SK-N-SH (cell line): ENCODE measurements around the gene WDR27. TPM values are rescaled to one million over a fixed set of nuclear protein-coding genes. Genes with fewer than 3 reads are reported as not detected.

Experiments used
- CTCF ChIA-PET: fragments of 300-600, 350-600 bp; formaldehyde crosslinking; extraction: SDS; loops from one replicate; lab custom pipeline; 2021; lab: Yijun Ruan, JAX
- POLR2A ChIA-PET: fragments of 350-600 bp; sonication (Branson Sonifier 250); formaldehyde crosslinking; extraction: SDS; loops from one replicate; lab custom pipeline; 2020; ENCODE audit warnings: antibody characterized with exemption, inconsistent platforms; lab: Yijun Ruan, JAX
- DNase-seq: peaks from one replicate; pipeline ENCODE4 v3.0.0; 2012
- H2AFZ ChIP-seq: fragments of 200-600 bp; sonication (generic); 2 replicates; pipeline ENCODE4 v1.8.1; 2016; ENCODE audit warnings: antibody characterized with exemption, mild to moderate bottlenecking, low read depth
- H3F3A ChIP-seq: fragments of 200-600 bp; sonication (generic); replicated peaks from 2 replicates; pipeline ENCODE3; 2016; ENCODE audit warnings: antibody characterized with exemption, mild to moderate bottlenecking; ENCODE audit not compliant: insufficient read depth
- H3K27ac ChIP-seq, 2 experiments: fragments of 200-500 bp in 1 of 2; fragments of 200-600 bp in 1 of 2; sonication (Bioruptor generic) in 1 of 2; sonication (generic), shearing (Covaris generic) in 1 of 2; 2 replicates each; pipeline versions ENCODE4 v1.5.1 to v1.6.1; 2014 to 2016; ENCODE audit warnings: low read depth in 2 of 2, inconsistent platforms in 1 of 2, low read length in 1 of 2, mild to moderate bottlenecking in 1 of 2, mixed read lengths in 1 of 2
- H3K27me3 ChIP-seq: fragments of 200-600 bp; sonication (generic), shearing (Covaris generic); 2 replicates; pipeline ENCODE4 v1.6.1; 2016; ENCODE audit warnings: mixed run types; ENCODE audit not compliant: insufficient read depth
- H3K36me3 ChIP-seq, 2 experiments: fragments of 200-500 bp in 1 of 2; fragments of 200-600 bp in 1 of 2; sonication (Bioruptor generic) in 1 of 2; sonication (generic) in 1 of 2; replicated peaks in 1 of 2; 2 replicates each; pipeline versions ENCODE3 to v1.5.1; 2014 to 2016; ENCODE audit warnings: low read length in 1 of 2, mild to moderate bottlenecking in 1 of 2; ENCODE audit not compliant: insufficient read depth in 2 of 2, control insufficient read depth in 1 of 2
- H3K4me1 ChIP-seq, 2 experiments: fragments of 200-500 bp in 1 of 2; fragments of 200-600 bp in 1 of 2; sonication (Bioruptor generic) in 1 of 2; sonication (generic), shearing (Covaris generic) in 1 of 2; 2 replicates each; pipeline versions ENCODE4 v1.5.1 to v1.6.1; 2014 to 2016; ENCODE audit warnings: low read depth in 1 of 2, low read length in 1 of 2, mixed run types in 1 of 2; ENCODE audit not compliant: insufficient read depth in 2 of 2, control insufficient read depth in 1 of 2
- H3K4me2 ChIP-seq: fragments of 200-600 bp; sonication (generic), shearing (Covaris generic); 2 replicates; pipeline ENCODE4 v1.6.1; 2017; ENCODE audit warnings: mixed run types
- H3K4me3 ChIP-seq, 2 experiments: fragments of 200-500 bp in 1 of 2; fragments of 200-600 bp in 1 of 2; sonication (Bioruptor generic) in 1 of 2; sonication (generic), shearing (Covaris generic) in 1 of 2; 2 replicates each; pipeline versions ENCODE4 v1.5.1 to v1.8.1; 2014 to 2016; ENCODE audit warnings: low read depth in 2 of 2, inconsistent platforms in 1 of 2, low read length in 1 of 2, mild to moderate bottlenecking in 1 of 2, mixed read lengths in 1 of 2, moderate library complexity in 1 of 2
- H3K79me2 ChIP-seq: fragments of 200-600 bp; sonication (generic); 2 replicates; pipeline ENCODE4 v1.8.1; 2017; ENCODE audit warnings: mild to moderate bottlenecking; ENCODE audit not compliant: insufficient read depth
- H3K9ac ChIP-seq: fragments of 200-600 bp; sonication (generic); 2 replicates; pipeline ENCODE4 v1.6.1; 2017; ENCODE audit warnings: mixed run types
- H3K9me2 ChIP-seq: fragments of 200-600 bp; sonication (generic); 2 replicates; pipeline ENCODE4 v1.6.1; 2017; ENCODE audit warnings: mixed run types
- H3K9me3 ChIP-seq: fragments of 200-600 bp; sonication (generic); 2 replicates; pipeline ENCODE4 v1.6.1; 2017; ENCODE audit warnings: mixed run types, mild to moderate bottlenecking, moderate library complexity
- H4K20me1 ChIP-seq: fragments of 200-600 bp; sonication (generic); 2 replicates; pipeline ENCODE4 v1.6.1; 2017; ENCODE audit warnings: mild to moderate bottlenecking, mixed run types; ENCODE audit not compliant: insufficient read depth
- GABPA ChIP-seq: IDR thresholded peaks from 2 replicates; pipeline ENCODE4 v1.4.0; 2012; ENCODE audit warnings: low read depth, mild to moderate bottlenecking
- GATA2 ChIP-seq: sonication (generic); formaldehyde crosslinking; IDR thresholded peaks from 2 replicates; pipeline ENCODE4 v1.5.0; 2020; ENCODE audit warnings: mild to moderate bottlenecking, missing genetic modification reagents
- MEF2A ChIP-seq: IDR thresholded peaks from 2 replicates; pipeline ENCODE4 v1.4.0; 2012; ENCODE audit warnings: low read depth, borderline replicate concordance
- POLR2AphosphoS5 ChIP-seq: IDR thresholded peaks from 2 replicates; pipeline ENCODE4 v1.6.1; 2012; ENCODE audit warnings: low read depth, low read length
- RFX5 ChIP-seq: IDR thresholded peaks from 2 replicates; pipeline ENCODE4 v1.6.1; 2012; ENCODE audit warnings: mild to moderate bottlenecking, improper control_type of control experiment, low read length
- SIN3A ChIP-seq: IDR thresholded peaks from 2 replicates; pipeline ENCODE4 v1.6.1; 2012; ENCODE audit warnings: low read depth, mild to moderate bottlenecking, low read length, moderate library complexity, borderline replicate concordance
- TAF1 ChIP-seq: IDR thresholded peaks from 2 replicates; pipeline ENCODE4 v1.6.1; 2012; ENCODE audit warnings: low read depth, mild to moderate bottlenecking, low read length, moderate library complexity, borderline replicate concordance
- WGBS: methylation state at CpG from one replicate; pipeline ENCODE4 v1.1.6; 2017; ENCODE audit warnings: low lambda C conversion rate; 5-methylcytosine and 5-hydroxymethylcytosine counted together
- polyA plus RNA-seq, 3 experiments: library from polyadenylated mRNA; depleted of rRNA; stranded (reverse); fragments of >200 nt; gene quantifications; 2 replicates each; pipeline ENCODE4 v1.2.3, GENCODE V29; 2012
- TF ChIP-seq, protein P1 (sequence below): IDR thresholded peaks from 2 replicates; pipeline ENCODE4 v1.6.1; 2012; ENCODE audit warnings: mild to moderate bottlenecking, low read depth, low read length, moderate library complexity

The WDR27 gene
- polyA plus RNA-seq, 1 of the 3 experiments (the other 2 are of a cell fraction), result 55.6 TPM

DNA sequence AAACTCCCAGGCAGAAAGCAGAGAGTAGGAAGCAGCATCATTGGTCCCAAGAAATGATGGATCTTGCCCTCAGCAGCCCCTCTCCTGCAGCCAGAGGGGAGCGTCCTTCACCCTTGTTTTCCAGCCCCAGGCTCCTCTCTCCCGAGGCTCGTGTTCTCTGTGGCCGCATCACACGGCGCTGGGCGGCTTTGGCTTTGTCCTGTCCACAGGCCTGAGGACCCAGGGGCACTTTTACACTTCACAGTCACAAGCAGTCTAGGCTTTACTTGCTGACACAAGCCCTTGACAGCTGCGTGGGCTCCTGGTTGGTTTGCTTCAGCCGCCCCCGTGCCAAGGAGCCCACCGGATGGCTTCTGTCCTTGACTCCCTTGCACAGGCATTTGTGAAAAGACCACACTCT, 272.8 kb downstream of the WDR27 start:
- Histone ChIP-seq H3K9me3 (0 out of 2 replicates have a peak, but pooled peaks cover 5% of the 10 kb centered on the region), H2AFZ (no peak overlapping the region), H3K27ac (no peak overlapping the region), H3K27me3 (no peaks in the 10 kb centered on the region), H3K9ac (no peak overlapping the region), H4K20me1 (no peaks in the 10 kb centered on the region), H3K79me2 (no peaks in the 10 kb centered on the region), H3K9me2 (no peaks in the 10 kb centered on the region), H3K36me3 (no peaks in the 10 kb centered on the region), H3K4me2 (no peak overlapping the region), H3K4me3 (no peak overlapping the region), H3F3A (no peaks in the 10 kb centered on the region), H3K4me1 (peaks cover 0 to 8% of the 10 kb centered on the region in 2 experiments; a peak in 1 of 4 replicates)
- no peak for DNase-seq
- POLR2A ChIA-PET, result no interaction called here
- TF ChIP-seq, protein P1, sequence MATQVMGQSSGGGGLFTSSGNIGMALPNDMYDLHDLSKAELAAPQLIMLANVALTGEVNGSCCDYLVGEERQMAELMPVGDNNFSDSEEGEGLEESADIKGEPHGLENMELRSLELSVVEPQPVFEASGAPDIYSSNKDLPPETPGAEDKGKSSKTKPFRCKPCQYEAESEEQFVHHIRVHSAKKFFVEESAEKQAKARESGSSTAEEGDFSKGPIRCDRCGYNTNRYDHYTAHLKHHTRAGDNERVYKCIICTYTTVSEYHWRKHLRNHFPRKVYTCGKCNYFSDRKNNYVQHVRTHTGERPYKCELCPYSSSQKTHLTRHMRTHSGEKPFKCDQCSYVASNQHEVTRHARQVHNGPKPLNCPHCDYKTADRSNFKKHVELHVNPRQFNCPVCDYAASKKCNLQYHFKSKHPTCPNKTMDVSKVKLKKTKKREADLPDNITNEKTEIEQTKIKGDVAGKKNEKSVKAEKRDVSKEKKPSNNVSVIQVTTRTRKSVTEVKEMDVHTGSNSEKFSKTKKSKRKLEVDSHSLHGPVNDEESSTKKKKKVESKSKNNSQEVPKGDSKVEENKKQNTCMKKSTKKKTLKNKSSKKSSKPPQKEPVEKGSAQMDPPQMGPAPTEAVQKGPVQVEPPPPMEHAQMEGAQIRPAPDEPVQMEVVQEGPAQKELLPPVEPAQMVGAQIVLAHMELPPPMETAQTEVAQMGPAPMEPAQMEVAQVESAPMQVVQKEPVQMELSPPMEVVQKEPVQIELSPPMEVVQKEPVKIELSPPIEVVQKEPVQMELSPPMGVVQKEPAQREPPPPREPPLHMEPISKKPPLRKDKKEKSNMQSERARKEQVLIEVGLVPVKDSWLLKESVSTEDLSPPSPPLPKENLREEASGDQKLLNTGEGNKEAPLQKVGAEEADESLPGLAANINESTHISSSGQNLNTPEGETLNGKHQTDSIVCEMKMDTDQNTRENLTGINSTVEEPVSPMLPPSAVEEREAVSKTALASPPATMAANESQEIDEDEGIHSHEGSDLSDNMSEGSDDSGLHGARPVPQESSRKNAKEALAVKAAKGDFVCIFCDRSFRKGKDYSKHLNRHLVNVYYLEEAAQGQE, result no peak
- TF ChIP-seq GATA2 (CRISPR knock-in tag) (no peak), RFX5 (no peak), TAF1 (no peak), GABPA (no peak), MEF2A (no peak), POLR2AphosphoS5 (no peak)
- CTCF ChIA-PET, result no interaction called here
- WGBS, result 79% methylated on average over 6 of the region's 11 CpGs

DNA sequence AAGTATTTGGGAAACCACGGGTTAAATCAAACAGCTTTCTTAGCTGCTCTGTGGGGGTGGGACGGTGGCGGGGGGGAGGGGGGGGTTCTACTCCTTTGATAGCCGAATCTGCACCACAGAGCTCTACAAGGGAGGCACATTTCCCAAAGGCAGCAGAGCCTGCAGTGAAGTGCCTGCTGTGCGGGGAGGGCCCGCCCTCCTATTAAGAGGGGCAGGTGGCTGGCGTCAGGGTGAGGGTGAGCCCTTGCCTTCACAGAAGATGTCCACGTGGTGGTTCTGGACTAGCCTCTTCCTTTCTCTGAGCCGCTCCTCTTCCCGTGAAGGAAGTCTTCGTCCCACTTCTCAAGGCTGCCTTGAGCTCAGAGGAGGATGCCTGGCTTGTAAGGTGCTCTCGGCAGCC, 273.3 kb downstream of the WDR27 start:
- H3K4me2 ChIP-seq, result no peak overlapping the region
- WGBS, result 52% methylated on average over 7 of the region's 12 CpGs
- no peak overlapping the region for H3K9ac ChIP-seq
- H3F3A ChIP-seq, result no peaks in the 10 kb centered on the region
- no peaks in the 10 kb centered on the region for H3K27me3 ChIP-seq
- H3K9me3 ChIP-seq, result 0 out of 2 replicates have a peak, but pooled peaks cover 5% of the 10 kb centered on the region
- no peaks in the 10 kb centered on the region for H3K9me2 ChIP-seq
- no peak for DNase-seq
- H2AFZ ChIP-seq, result no peak overlapping the region
- no peaks in the 10 kb centered on the region for H3K36me3 ChIP-seq
- no peak for TF ChIP-seq SIN3A
- H3K27ac ChIP-seq, result no peak overlapping the region
- H4K20me1 ChIP-seq, result no peaks in the 10 kb centered on the region
- peaks cover 0 to 10% of the 10 kb centered on the region in 2 experiments; a peak in 1 of 4 replicates for H3K4me1 ChIP-seq
- H3K4me3 ChIP-seq, result no peak overlapping the region
- no peaks in the 10 kb centered on the region for H3K79me2 ChIP-seq
- ChIA-PET CTCF (no interaction called here), POLR2A (no interaction called here)
